ENCODE results near the gene ZBTB26.

Gene ZBTB26

GRCh38 chr9:122939601-122940000 is 8.3 kb upstream of the ZBTB26 start:
- Histone ChIP-seq H3K9ac (ENCODE audit: low read depth, low read length, poor library complexity, severe bottlenecking) (no peak overlapping the region), H2AFZ (ENCODE audit: low read length) (no peak overlapping the region), H3K36me3 (ENCODE audit: insufficient read depth, low read length) (peaks cover 15% of the 10 kb centered on the region; the same call in 1 of the 2 replicates), H3K4me3 (ENCODE audit: low read length, poor library complexity, severe bottlenecking) (no peak overlapping the region), H3K4me2 (ENCODE audit: low read depth, low read length, poor library complexity, severe bottlenecking) (no peak overlapping the region), H3K4me1 (ENCODE audit: insufficient read depth, low read length, poor library complexity, severe bottlenecking) (peaks cover 31% of the 10 kb centered on the region), H3K9me2 (replicated peaks; ENCODE audit: low read depth, low read length) (no peaks in the 10 kb centered on the region), H3F3A (ENCODE audit: low read depth) (no peaks in the 10 kb centered on the region), H3K79me2 (ENCODE audit: insufficient read depth, low read length) (peaks cover 56% of the 10 kb centered on the region), H3K27me3 (ENCODE audit: insufficient read depth, low read length, poor library complexity, severe bottlenecking) (no peaks in the 10 kb centered on the region), H3K9me3 (ENCODE audit: insufficient read depth, low read depth, low read length) (no peaks in the 10 kb centered on the region), H4K20me1 (ENCODE audit: insufficient read depth, low read length, poor library complexity, severe bottlenecking) (peaks cover 14% of the 10 kb centered on the region)
- TF ChIP-seq EZH2phosphoT487 (IDR thresholded peaks at IDR 0.05; ENCODE audit: borderline replicate concordance): no peak
- TF ChIP-seq CTCF (conservative IDR thresholded peaks at IDR 0.05; ENCODE audit: low read length): no peak

- TF ChIP-seq CTCF (conservative IDR thresholded peaks at IDR 0.05; ENCODE audit: low read length): no peak
- no peak for TF ChIP-seq EZH2phosphoT487 (IDR thresholded peaks at IDR 0.05; ENCODE audit: borderline replicate concordance)
- no peaks in the 10 kb centered on the region for H3F3A ChIP-seq (ENCODE audit: low read depth)
- H2AFZ ChIP-seq (ENCODE audit: low read length): no peak overlapping the region
- H3K4me3 ChIP-seq (ENCODE audit: low read length, poor library complexity, severe bottlenecking): no peak overlapping the region
- peaks cover 51% of the 10 kb centered on the region for H3K79me2 ChIP-seq (ENCODE audit: insufficient read depth, low read length)
- H3K27me3 ChIP-seq (ENCODE audit: insufficient read depth, low read length, poor library complexity, severe bottlenecking): no peaks in the 10 kb centered on the region
- peaks cover 8% of the 10 kb centered on the region for H4K20me1 ChIP-seq (ENCODE audit: insufficient read depth, low read length, poor library complexity, severe bottlenecking)
- no peak overlapping the region for H3K9ac ChIP-seq (ENCODE audit: low read depth, low read length, poor library complexity, severe bottlenecking)
- no peak overlapping the region for H3K4me2 ChIP-seq (ENCODE audit: low read depth, low read length, poor library complexity, severe bottlenecking)
- peaks cover 15% of the 10 kb centered on the region; the same call in 1 of the 2 replicates for H3K36me3 ChIP-seq (ENCODE audit: insufficient read depth, low read length)
- H3K9me3 ChIP-seq (ENCODE audit: insufficient read depth, low read depth, low read length): no peaks in the 10 kb centered on the region
- no peaks in the 10 kb centered on the region for H3K9me2 ChIP-seq (replicated peaks; ENCODE audit: low read depth, low read length)
- H3K4me1 ChIP-seq (ENCODE audit: insufficient read depth, low read length, poor library complexity, severe bottlenecking): peaks cover 30% of the 10 kb centered on the region
Measured at GRCh38 chr9:122936883-122937282, 5.6 kb upstream of the ZBTB26 start.

- Histone ChIP-seq H3K4me2 (ENCODE audit: low read depth, low read length, poor library complexity, severe bottlenecking) (no peak overlapping the region), H3K4me3 (ENCODE audit: low read length, poor library complexity, severe bottlenecking) (no peak overlapping the region), H3K79me2 (ENCODE audit: insufficient read depth, low read length) (peaks cover 51% of the 10 kb centered on the region)
Measured at GRCh38 chr9:122936464-122936863, 5.2 kb upstream of the ZBTB26 start.

More at GRCh38 chr9:122936464-122936863, 5.2 kb upstream of the ZBTB26 start:
- H3K9ac ChIP-seq (ENCODE audit: low read depth, low read length, poor library complexity, severe bottlenecking): no peak overlapping the region
- peaks cover 4% of the 10 kb centered on the region for H4K20me1 ChIP-seq (ENCODE audit: insufficient read depth, low read length, poor library complexity, severe bottlenecking)
- H3K4me1 ChIP-seq (ENCODE audit: insufficient read depth, low read length, poor library complexity, severe bottlenecking): peaks cover 25% of the 10 kb centered on the region
- no peak overlapping the region for H2AFZ ChIP-seq (ENCODE audit: low read length)
- H3K36me3 ChIP-seq (ENCODE audit: insufficient read depth, low read length): peaks cover 15% of the 10 kb centered on the region; the same call in 1 of the 2 replicates
- no peak for TF ChIP-seq EZH2phosphoT487 (IDR thresholded peaks at IDR 0.05; ENCODE audit: borderline replicate concordance)
- no peak for TF ChIP-seq CTCF (conservative IDR thresholded peaks at IDR 0.05; ENCODE audit: low read length)
- no peaks in the 10 kb centered on the region for H3F3A ChIP-seq (ENCODE audit: low read depth)
- H3K9me3 ChIP-seq (ENCODE audit: insufficient read depth, low read depth, low read length): no peaks in the 10 kb centered on the region
- H3K27me3 ChIP-seq (ENCODE audit: insufficient read depth, low read length, poor library complexity, severe bottlenecking): no peaks in the 10 kb centered on the region
- no peaks in the 10 kb centered on the region for H3K9me2 ChIP-seq (replicated peaks; ENCODE audit: low read depth, low read length)
